ENCODE data around the gene HES7.
A peak's percentile ranks its signal among the peaks of the same experiment; 100 is the strongest.

HES7 gene

DNA sequence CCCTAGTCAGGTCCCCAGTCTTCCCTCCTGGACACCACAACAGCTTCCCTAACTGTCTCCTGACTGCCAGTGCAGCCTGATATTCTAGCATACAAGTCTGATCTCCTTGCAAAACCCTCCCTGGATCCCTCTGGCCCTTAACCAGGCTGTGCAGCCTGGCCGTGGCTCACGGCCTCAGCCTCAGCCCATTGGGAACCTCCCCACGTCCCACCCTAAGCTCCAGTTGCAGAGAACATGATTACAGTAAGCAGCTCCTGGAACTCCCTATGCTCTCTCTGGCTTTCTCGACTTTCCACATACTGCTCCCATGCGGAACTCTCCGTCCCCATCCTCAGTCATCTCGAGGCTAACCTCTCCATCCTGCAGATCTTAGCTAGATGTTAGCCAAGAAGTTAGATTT is 49.4 kb downstream of the HES7 start:
- no peak for DNase-seq (ENCODE audit: low read depth in 2 of 2, low spot score in 1 of 2)

DNA sequence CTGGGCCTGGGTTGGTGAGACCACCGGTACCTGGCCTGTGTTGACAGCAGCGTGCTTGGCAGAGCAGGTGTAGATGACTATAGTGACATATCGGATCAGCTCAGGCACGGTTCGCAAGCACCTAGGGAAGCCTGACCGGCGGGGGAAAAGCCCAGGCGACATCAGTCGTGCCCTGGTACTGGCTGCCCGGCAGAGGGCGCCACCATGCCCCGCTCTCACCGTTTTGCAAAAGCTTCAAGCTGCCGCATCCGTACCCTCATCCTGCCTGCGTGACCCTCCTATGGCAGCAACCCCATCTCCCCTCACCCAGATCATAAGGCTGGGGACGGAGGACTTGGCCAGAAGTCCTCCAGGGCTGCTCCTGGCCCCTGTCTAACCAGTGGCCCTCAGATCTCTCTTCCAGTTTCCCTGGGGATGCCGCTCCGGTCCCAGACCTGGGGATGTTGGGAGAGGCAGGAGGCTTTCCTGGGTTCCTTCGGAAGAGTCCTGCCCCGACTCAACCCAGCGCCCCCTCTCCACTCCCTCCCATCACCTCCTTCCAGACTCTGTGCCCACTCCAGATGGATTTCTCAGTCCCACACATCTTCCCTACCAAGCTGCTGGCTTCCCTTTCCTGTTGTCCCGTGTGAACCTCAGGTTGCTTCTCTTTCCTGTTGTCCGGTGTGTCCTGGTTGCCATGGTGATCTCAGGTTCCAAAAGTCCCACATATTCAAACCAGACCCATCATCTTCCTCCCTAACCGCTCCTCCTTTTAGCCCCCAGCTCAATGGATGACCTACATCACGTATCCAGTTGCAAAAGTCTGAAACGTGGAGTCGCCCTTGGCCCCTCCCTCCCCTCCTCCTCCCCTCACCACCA is 50.0 kb downstream of the HES7 start:
- peak; percentile 71 to 75 for DNase-seq (ENCODE audit: low read depth in 2 of 2, low spot score in 1 of 2)

DNA sequence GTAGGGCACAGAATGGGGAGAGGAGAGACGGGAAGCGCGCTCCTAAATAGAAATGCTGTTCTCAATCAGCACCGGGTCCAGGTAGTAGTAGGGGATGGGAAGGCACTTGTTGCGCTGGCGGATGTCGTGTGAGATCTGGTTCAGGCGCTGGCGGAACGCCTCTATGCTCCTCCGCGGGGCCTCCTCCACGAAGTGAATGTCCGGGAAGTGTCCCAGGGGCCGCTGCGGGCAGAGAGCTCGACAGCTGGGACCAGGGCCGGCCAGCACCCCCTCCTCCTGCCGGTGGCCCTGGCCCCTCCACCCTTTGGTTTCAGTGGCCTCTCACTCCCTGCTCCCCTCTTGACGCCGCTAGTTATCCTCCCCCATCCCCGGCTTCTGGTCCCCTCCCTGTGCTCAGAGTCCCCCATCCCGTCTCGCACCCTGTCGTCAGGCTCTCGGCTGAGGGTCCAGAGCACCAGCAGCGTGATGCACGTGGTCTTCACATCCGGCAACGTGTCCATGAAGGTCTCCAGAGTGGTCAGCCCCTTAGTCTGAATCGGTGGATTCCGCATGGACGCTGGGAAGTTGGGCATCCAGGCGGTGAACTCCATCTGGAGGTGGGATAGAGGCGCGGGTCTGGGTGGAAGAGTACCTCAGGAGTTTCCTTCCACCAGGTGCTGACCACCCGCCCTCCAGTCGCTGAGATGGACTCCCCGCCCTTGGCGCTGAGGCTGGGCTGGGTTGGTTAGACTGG is 51.0 kb downstream of the HES7 start:
- DNase-seq (ENCODE audit: low read depth in 2 of 2, low spot score in 1 of 2) = no peak

DNA sequence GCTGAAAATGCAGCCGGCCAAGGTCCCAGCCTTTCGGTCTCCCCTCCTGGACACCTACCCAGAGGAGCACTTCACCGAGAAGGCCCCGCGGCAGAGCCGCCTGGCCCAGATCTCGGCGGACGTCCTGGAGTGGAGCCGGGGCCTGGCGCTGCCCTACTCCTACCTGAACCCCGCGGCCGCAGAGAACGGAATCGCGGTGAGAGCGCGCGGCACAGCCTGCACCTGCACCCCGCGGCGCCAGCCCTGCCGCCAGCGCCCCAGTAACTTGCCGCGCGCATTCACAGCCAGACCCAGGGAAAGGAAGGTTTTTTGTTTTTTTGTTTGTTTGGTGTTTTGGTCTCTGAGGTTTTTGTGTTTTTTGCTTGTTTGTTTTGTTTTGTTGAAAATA is 51.6 kb downstream of the HES7 start:
- no peak for DNase-seq (ENCODE audit: low read depth in 2 of 2, low spot score in 1 of 2)

DNA sequence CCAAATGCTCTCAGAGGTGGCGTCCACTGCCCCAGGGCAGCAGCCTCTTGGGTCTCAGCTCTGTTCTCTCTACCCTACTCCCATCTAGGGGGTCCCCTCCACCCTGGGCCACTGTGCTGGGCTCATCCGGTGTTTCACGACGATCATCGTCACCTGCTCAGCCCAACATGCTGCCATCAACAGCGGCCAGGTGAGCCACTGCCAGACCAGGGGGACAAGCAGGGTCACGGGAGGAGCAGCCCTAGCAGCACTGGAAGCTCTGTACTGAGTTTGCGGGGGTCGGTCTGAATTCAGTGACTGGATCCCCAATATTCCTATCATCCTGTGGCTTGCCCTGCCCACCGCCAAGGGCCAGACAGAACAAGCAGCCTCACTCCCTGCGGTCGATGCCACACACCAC is 52.4 kb downstream of the HES7 start:
- DNase-seq (ENCODE audit: low read depth in 2 of 2, low spot score in 1 of 2) = no peak
